SK-N-SH treated with all-trans-retinoic acid at 6 μM for 48 hours (cell line): ENCODE data around the gene STC2.

Experiments used
- ATAC-seq: fragments of 200-7000 bp; cut with Tn5 transposase; 3 replicates; pipeline ENCODE4 v1.9.1; 2020; ENCODE audit warnings: mild to moderate bottlenecking, moderate library complexity
- ARNTL ChIP-seq: fragments of 450-650 bp; formaldehyde crosslinking; IDR thresholded peaks from 2 replicates; pipeline ENCODE4 v1.5.0; 2020; ENCODE audit warnings: low read depth, mild to moderate bottlenecking, moderate library complexity, borderline replicate concordance
- BACH2 ChIP-seq: fragments of 250-450 bp; sonication (Bioruptor Pico); IDR thresholded peaks from 2 replicates; pipeline ENCODE4 v1.9.0; 2021; ENCODE audit warnings: mild to moderate bottlenecking, borderline replicate concordance
- CSDC2 ChIP-seq: fragments of 250-450 bp; sonication (Bioruptor Pico); IDR thresholded peaks from 2 replicates; pipeline ENCODE4 v1.5.0; 2020; ENCODE audit warnings: mild to moderate bottlenecking, moderate library complexity
- ESRRG ChIP-seq: fragments of 250-450 bp; sonication (Bioruptor Pico); IDR thresholded peaks from 2 replicates; pipeline ENCODE4 v1.6.1; 2021; ENCODE audit warnings: mild to moderate bottlenecking
- GLIS3 ChIP-seq: fragments of 250-450 bp; sonication (Bioruptor Pico); IDR thresholded peaks from 2 replicates; pipeline ENCODE4 v1.5.0; 2020; ENCODE audit warnings: mild to moderate bottlenecking, moderate library complexity
- ISL1 ChIP-seq: fragments of 250-450 bp; sonication (Bioruptor Pico); IDR thresholded peaks from 2 replicates; pipeline ENCODE4 v2.1.2; 2022; ENCODE audit warnings: mild to moderate bottlenecking, moderate library complexity
- OSR1 ChIP-seq: fragments of 250-450 bp; sonication (Bioruptor Pico); IDR thresholded peaks from 2 replicates; pipeline ENCODE4 v1.8.0; 2022; ENCODE audit warnings: moderate library complexity, mild to moderate bottlenecking, inconsistent platforms
- PATZ1 ChIP-seq: fragments of 250-450 bp; sonication (Bioruptor Pico); IDR thresholded peaks from 2 replicates; pipeline ENCODE4 v1.8.0; 2020; ENCODE audit warnings: mild to moderate bottlenecking, moderate library complexity, borderline replicate concordance
- PPARA ChIP-seq: fragments of 250-450 bp; sonication (Bioruptor Pico); IDR thresholded peaks from 2 replicates; pipeline ENCODE4 v1.5.0; 2020; ENCODE audit warnings: mild to moderate bottlenecking, borderline replicate concordance
- RARB ChIP-seq: fragments of 250-450 bp; sonication (Bioruptor Pico); IDR thresholded peaks from 2 replicates; pipeline ENCODE4 v1.8.0; 2021; ENCODE audit warnings: mild to moderate bottlenecking, moderate library complexity
- SNAI2 ChIP-seq: fragments of 250-450 bp; sonication (Bioruptor Pico); IDR thresholded peaks from 2 replicates; pipeline ENCODE4 v1.5.0; 2020; ENCODE audit warnings: mild to moderate bottlenecking, moderate library complexity
- TCF4 ChIP-seq: fragments of 250-450 bp; sonication (Bioruptor Pico); IDR thresholded peaks from 2 replicates; pipeline ENCODE4 v1.8.0; 2021; ENCODE audit warnings: mild to moderate bottlenecking, moderate library complexity, borderline replicate concordance
- TSHZ2 ChIP-seq: fragments of 250-450 bp; sonication (Bioruptor Pico); IDR thresholded peaks from 2 replicates; pipeline ENCODE4 v1.5.0; 2020; ENCODE audit warnings: mild to moderate bottlenecking, moderate library complexity
- ZFP30 ChIP-seq: fragments of 450-650 bp; formaldehyde crosslinking; IDR thresholded peaks from 2 replicates; pipeline ENCODE4 v1.5.0; 2022; ENCODE audit warnings: mild to moderate bottlenecking, moderate library complexity
- ZNF8 ChIP-seq: fragments of 450-650 bp; formaldehyde crosslinking; IDR thresholded peaks from 2 replicates; pipeline ENCODE4 v1.5.0; 2020; ENCODE audit warnings: mild to moderate bottlenecking, moderate library complexity

STC2 gene

GRCh38 chr5:173295796-173296195 lies 32.4 kb downstream of the STC2 start:
- ATAC-seq: no peak
- TF ChIP-seq ESRRG (CRISPR knock-in tag): no peak
- TF ChIP-seq GLIS3 (CRISPR knock-in tag): no peak

- no peak for ATAC-seq
These were observed 33.4 kb downstream of the STC2 start for GRCh38 chr5:173294673-173295320.

GRCh38 chr5:173293817-173294672 lies 34.2 kb downstream of the STC2 start:
- TF ChIP-seq ISL1 (CRISPR knock-in tag) (no peak), OSR1 (no peak), RARB (no peak), TCF4 (no peak)
- TF ChIP-seq, all 23 proteins: peak for 0
- ATAC-seq: peak; percentile 90

More at GRCh38 chr5:173294673-173295320, 33.4 kb downstream of the STC2 start:
- TF ChIP-seq ZFP30 (CRISPR knock-in tag): no peak
- TF ChIP-seq GLIS3 (CRISPR knock-in tag): no peak
- no peak for TF ChIP-seq ARNTL (CRISPR knock-in tag)

GRCh38 chr5:173291722-173292658 lies 36.2 kb downstream of the STC2 start:
- no peak for TF ChIP-seq SNAI2 (CRISPR knock-in tag)
- no peak for TF ChIP-seq CSDC2 (CRISPR knock-in tag)
- TF ChIP-seq ESRRG (CRISPR knock-in tag): no peak
- no peak for TF ChIP-seq ZNF8 (CRISPR knock-in tag)
- TF ChIP-seq TCF4: no peak
- no peak for TF ChIP-seq ISL1 (CRISPR knock-in tag)
- no peak for TF ChIP-seq OSR1
- no peak for TF ChIP-seq BACH2
- TF ChIP-seq ZFP30 (CRISPR knock-in tag): no peak
- TF ChIP-seq ARNTL (CRISPR knock-in tag): no peak
- ATAC-seq: no peak

- TF ChIP-seq ISL1 (CRISPR knock-in tag) (peak; percentile 36; the same call in 1 of the 2 replicates), PATZ1 (CRISPR knock-in tag) (no peak), TCF4 (0 out of 2 replicates have a peak, but pooled peaks have one; percentile 29), TSHZ2 (CRISPR knock-in tag) (peak; percentile 87), CSDC2 (CRISPR knock-in tag) (no peak)
These were observed 37.6 kb downstream of the STC2 start for GRCh38 chr5:173290477-173291131.

GRCh38 chr5:173289372-173289771 lies 38.8 kb downstream of the STC2 start:
- no peak for ATAC-seq
- no peak for TF ChIP-seq TSHZ2 (CRISPR knock-in tag)
- TF ChIP-seq GLIS3 (CRISPR knock-in tag): no peak
- TF ChIP-seq PPARA (CRISPR knock-in tag): no peak
- no peak for TF ChIP-seq TCF4
- TF ChIP-seq ESRRG (CRISPR knock-in tag): no peak
- no peak for TF ChIP-seq OSR1
- TF ChIP-seq, all 23 proteins: peak for 0

More at GRCh38 chr5:173290477-173291131, 37.6 kb downstream of the STC2 start:
- ATAC-seq: peak; percentile 70
